K562 (cell line): Measurements from ENCODE around the gene BTN3A1. TPM values are rescaled to one million over a fixed set of nuclear protein-coding genes. Genes with fewer than 3 reads are reported as not detected.

Experiments used
- ATAC-seq: fragments of 200-7000 bp; cut with Tn5 transposase; 3 replicates; pipeline ENCODE4 v1.9.1; 2020; ENCODE audit warnings: moderate library complexity
- BruUV-seq: library from RNA; stranded (reverse); fragments of 400-500 nt; replicated peaks from 2 replicates; lab custom pipeline; 2021; lab: Mats Ljungman, UMichigan
- CTCF ChIA-PET: fragments of 300-600 bp; formaldehyde crosslinking; extraction: SDS; loops from one replicate; lab custom pipeline; 2021; ENCODE audit warnings: low intra/inter-chr PET ratio; lab: Yijun Ruan, JAX
- POLR2A ChIA-PET: fragments of 300-600, 350-650 bp; sonication (Branson Sonifier 250); formaldehyde crosslinking; extraction: SDS; loops from one replicate; lab custom pipeline; 2021; ENCODE audit warnings: antibody characterized with exemption, inconsistent platforms; lab: Yijun Ruan, JAX
- DNase-seq, 4 experiments: peaks; one replicate each; pipeline versions ENCODE4 v3.0.0 to v3.0.0-alpha.2; 2011 to 2018; ENCODE audit warnings: low spot score in 3 of 4, mixed read lengths in 3 of 4; ENCODE audit errors: extremely low read depth in 1 of 4
- FAIRE-seq: peaks from 2 replicates; lab custom pipeline; 2011; peaks lifted over from hg19 to GRCh38; lab: Jason Lieb, UNC
- H2AFZ ChIP-seq: 2 replicates; pipeline ENCODE4 v1.6.0; 2011; ENCODE audit warnings: low read depth, low read length, control low read depth, inconsistent platforms
- H3K27ac ChIP-seq: fragments of 200-600 bp; 3 replicates; pipeline ENCODE4 v1.8.0; 2011; ENCODE audit warnings: low read depth, mild to moderate bottlenecking, control low read depth, inconsistent platforms, low read length, moderate library complexity, mixed read lengths; ENCODE audit errors: extremely low read depth
- H3K27me3 ChIP-seq, 2 experiments: fragments of 300-600 bp in 1 of 2; 2 replicates in 1 of 2; 3 replicates in 1 of 2; pipeline versions ENCODE4 v1.6.0 to v1.8.0; 2011; ENCODE audit warnings: inconsistent platforms in 2 of 2, low read length in 2 of 2, mild to moderate bottlenecking in 1 of 2, mixed read lengths in 1 of 2, moderate library complexity in 1 of 2; ENCODE audit not compliant: control insufficient read depth in 2 of 2, insufficient read depth in 2 of 2
- H3K36me3 ChIP-seq: fragments of 300-600 bp; 3 replicates; pipeline ENCODE4 v1.8.0; 2011; ENCODE audit warnings: mild to moderate bottlenecking, low read length, inconsistent platforms; ENCODE audit not compliant: control insufficient read depth, insufficient read depth
- H3K4me1 ChIP-seq, 2 experiments: fragments of 200-600 bp in 1 of 2; replicated peaks in 1 of 2; 2 replicates in 1 of 2; 3 replicates in 1 of 2; pipeline versions ENCODE4 v1.5.1 to v1.8.0; 2011; ENCODE audit warnings: inconsistent platforms in 2 of 2, low read length in 2 of 2, mild to moderate bottlenecking in 1 of 2, mixed read lengths in 1 of 2, moderate library complexity in 1 of 2; ENCODE audit not compliant: control insufficient read depth in 2 of 2, insufficient read depth in 2 of 2
- H3K4me2 ChIP-seq: 2 replicates; pipeline ENCODE4 v1.6.1; 2011; ENCODE audit warnings: low read length, control low read depth, inconsistent platforms, mixed read lengths; ENCODE audit not compliant: insufficient read depth
- H3K4me3 ChIP-seq: fragments of 200-600 bp; sonication (generic), shearing (Covaris generic); 2 replicates; pipeline ENCODE4 v1.5.1; 2016; ENCODE audit warnings: control low read depth, inconsistent platforms
- H3K79me2 ChIP-seq: fragments of 200-600 bp; 3 replicates; pipeline ENCODE4 v1.8.0; 2011; ENCODE audit warnings: low read length, inconsistent platforms; ENCODE audit not compliant: control insufficient read depth, insufficient read depth
- H3K9ac ChIP-seq, 2 experiments: 2 replicates each; pipeline versions ENCODE4 v1.6.0 to v1.6.1; 2011; ENCODE audit warnings: low read depth in 2 of 2, low read length in 2 of 2, control low read depth in 1 of 2, inconsistent platforms in 1 of 2, mild to moderate bottlenecking in 1 of 2, mixed read lengths in 1 of 2; ENCODE audit not compliant: insufficient read depth in 1 of 2
- H3K9me1 ChIP-seq: one replicate; pipeline ENCODE4 v1.6.0; 2011; ENCODE audit warnings: inconsistent platforms, mild to moderate bottlenecking, low read length, moderate library complexity; ENCODE audit not compliant: control insufficient read depth, insufficient read depth
- H3K9me3 ChIP-seq: replicated peaks from 2 replicates; pipeline ENCODE4 v1.5.1; 2011; ENCODE audit warnings: low read depth, low read length, inconsistent platforms; ENCODE audit not compliant: control insufficient read depth, insufficient read depth
- H4K20me1 ChIP-seq: replicated peaks from 2 replicates; pipeline ENCODE4 v1.6.1; 2011; ENCODE audit warnings: low read length, inconsistent platforms, mixed read lengths; ENCODE audit not compliant: control insufficient read depth, insufficient read depth
- EHMT2 ChIP-seq: fragments of 450-650 bp; IDR thresholded peaks from 2 replicates; pipeline ENCODE4 v1.6.1; 2018; ENCODE audit warnings: antibody characterized with exemption
- ETV6 ChIP-seq, 3 experiments: fragments of 150-350 bp in 1 of 3; sonication (generic) in 1 of 3; formaldehyde crosslinking in 1 of 3; IDR thresholded peaks; 2 replicates each; pipeline versions ENCODE4 v1.6.1 to v1.8.0; 2014 to 2022; ENCODE audit warnings: borderline replicate concordance in 2 of 3, low read depth in 2 of 3, antibody characterized with exemption in 1 of 3, low read length in 1 of 3, mild to moderate bottlenecking in 1 of 3, missing genetic modification reagents in 1 of 3
- PPARD ChIP-seq: fragments of 250-450 bp; sonication (Bioruptor Pico); IDR thresholded peaks from 2 replicates; pipeline ENCODE4 v1.8.0; 2022; ENCODE audit warnings: inconsistent platforms, mild to moderate bottlenecking, moderate library complexity
- SAFB ChIP-seq: fragments of 200-400 bp; formaldehyde crosslinking; IDR thresholded peaks from 2 replicates; pipeline ENCODE4 v1.6.1; 2017; ENCODE audit warnings: low read depth, low read length, borderline replicate concordance
- SIN3A ChIP-seq, 2 experiments: fragments of 150-350 bp in 1 of 2; IDR thresholded peaks; 2 replicates each; pipeline ENCODE4 v1.6.1; 2011 to 2016; ENCODE audit warnings: borderline replicate concordance in 2 of 2, low read depth in 2 of 2, low read length in 2 of 2, mild to moderate bottlenecking in 2 of 2, moderate library complexity in 2 of 2; ENCODE audit not compliant: control insufficient read depth in 1 of 2
- SREBF2 ChIP-seq: sonication (generic); formaldehyde crosslinking; IDR thresholded peaks from 2 replicates; pipeline ENCODE4 v1.4.0; 2020; ENCODE audit warnings: mild to moderate bottlenecking, missing genetic modification reagents
- ZNF124 ChIP-seq: sonication (generic); formaldehyde crosslinking; IDR thresholded peaks from 2 replicates; pipeline ENCODE4 v1.8.1; 2022; ENCODE audit warnings: missing genetic modification reagents
- ZNF146 ChIP-seq: IDR thresholded peaks from one replicate; pipeline ENCODE4 v1.6.1; 2018; ENCODE audit warnings: missing compliant biosample characterization; ENCODE audit not compliant: unreplicated experiment
- ZNF507 ChIP-seq: conservative IDR thresholded peaks from 2 replicates; pipeline ENCODE4 v1.6.1; 2017; ENCODE audit warnings: missing genetic modification characterization, missing compliant biosample characterization
- ZNF699 ChIP-seq: fragments of 250-450 bp; sonication (Bioruptor Pico); IDR thresholded peaks from 2 replicates; pipeline ENCODE4 v1.8.0; 2021; ENCODE audit warnings: mild to moderate bottlenecking, moderate library complexity; ENCODE audit not compliant: insufficient replicate concordance
- WGBS: fragments of 100-300 bp; shearing (Covaris generic); methylation state at CpG from one replicate; pipeline ENCODE4 v1.1.6; 2016; ENCODE audit warnings: low coverage, mixed read lengths; ENCODE audit not compliant: insufficient coverage; ENCODE audit errors: missing lambda C conversion rate; 5-methylcytosine and 5-hydroxymethylcytosine counted together
- in situ Hi-C: fragments of 300-500 bp; cut with MboI; formaldehyde crosslinking; loops from 4 replicates; pipeline ENCODE4 v1.15.0; 2018; ENCODE audit warnings: inconsistent platforms, mixed read lengths
- intact Hi-C: fragments of 100-400 bp; cut with micrococcal nuclease; formaldehyde crosslinking; loops from 2 replicates; pipeline ENCODE4 v1.14.2; 2022
- polyA plus RNA-seq, 8 experiments: library from polyadenylated mRNA; depleted of rRNA in 4 of 8; stranded (reverse) in 5 of 8; unstranded in 3 of 8; fragments of >200 nt; fragmentation: Nextera tagmentation in 2 of 8; fragmentation: Illumina TruSeq in 1 of 8; extraction: Ambion mirVana in 2 of 8; extraction: Trizol in 1 of 8; gene quantifications; 2 replicates each; pipeline versions ENCODE4 v1.2.1 to v1.2.3, GENCODE V29; 2011 to 2014; ENCODE audit warnings: inconsistent platforms in 1 of 8, missing spikeins in 1 of 8
- total RNA-seq, 7 experiments: library from RNA; depleted of rRNA in 6 of 7; stranded (reverse); fragments of >200 nt in 6 of 7; fragmentation: Illumina TruSeq in 2 of 7; extraction: Trizol in 2 of 7; gene quantifications; 2 replicates each; pipeline versions ENCODE4 v1.2.1 to v1.2.3, GENCODE V29; 2011 to 2021; ENCODE audit warnings: low replicate concordance in 1 of 7

The BTN3A1 gene
- total and polyA plus RNA-seq, 9 of the 15 experiments (the other 6 are each of a cell fraction or from before 2014, with no cell fraction given), result 0.84 to 8.5 (median 3.9) TPM

DNA sequence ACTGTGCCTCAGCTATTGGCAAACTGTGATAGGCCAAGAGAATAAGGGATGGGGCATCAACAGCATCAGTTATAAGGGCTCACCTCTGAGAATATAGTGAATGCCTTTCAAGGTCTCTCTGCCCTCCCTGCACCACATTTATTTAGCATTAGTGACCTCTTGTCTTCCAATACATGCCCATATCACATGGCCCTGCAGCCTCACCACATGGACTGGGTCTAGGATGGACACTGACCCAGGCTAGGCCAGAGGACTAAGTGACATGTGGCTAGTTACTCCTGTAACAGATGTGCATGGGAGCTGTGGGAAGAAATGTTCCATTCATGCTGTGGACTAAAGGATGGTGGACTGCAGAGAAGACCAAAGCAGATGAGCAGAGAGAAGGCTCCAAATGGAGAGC is 22.3 kb upstream of the BTN3A1 start (continued):
- TF ChIP-seq SREBF2 (CRISPR knock-in tag), result no peak
- TF ChIP-seq ZNF146 (CRISPR knock-in tag), result no peak

DNA sequence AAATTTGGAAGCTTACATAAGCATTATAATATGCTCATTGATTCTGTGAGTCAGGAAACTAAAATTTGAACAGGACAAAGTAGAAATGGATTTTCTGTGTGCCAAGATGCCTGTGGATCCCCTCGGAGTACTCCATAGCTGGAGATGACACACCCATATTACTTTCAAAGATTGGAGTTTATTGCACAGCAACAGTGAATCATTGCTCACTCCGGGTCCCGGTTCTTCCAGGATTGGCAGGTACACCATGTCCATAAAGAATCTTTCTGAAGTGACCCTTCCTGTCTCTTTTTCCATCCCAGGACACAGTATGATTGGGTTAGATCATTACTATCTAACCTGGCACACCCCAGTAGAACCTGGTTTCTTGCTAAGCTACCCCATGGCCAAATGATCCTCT is 21.8 kb upstream of the BTN3A1 start:
- in situ Hi-C loops, result no loop called here
- no peaks in the 10 kb centered on the region for H3K27me3 ChIP-seq
- WGBS, result 53% methylated on average over 3 of the region's 3 CpGs
- no peaks in the 10 kb centered on the region for H3K36me3 ChIP-seq
- H3K9ac ChIP-seq, result no peak overlapping the region
- DNase-seq (no peak), FAIRE-seq (no peak), ATAC-seq (no peak)
- no TSS peak for BruUV-seq
- intact Hi-C loops, result no loop called here
- H3K4me2 ChIP-seq, result no peak overlapping the region
- H3K4me3 ChIP-seq, result no peak overlapping the region
- H3K9me3 ChIP-seq, result no peaks in the 10 kb centered on the region
- H3K27ac ChIP-seq, result no peak overlapping the region
- ChIA-PET POLR2A (interaction anchor here (0.7 to 1.5 kb wide), 4 partner anchors 9 to 97 kb away, joined by 3 to 4 read pairs (median 3); no protein-coding TSS in a partner anchor), CTCF (no interaction called here)
- TF ChIP-seq EHMT2 (no peak), ZNF699 (CRISPR knock-in tag) (no peak), SIN3A (IDR thresholded peaks at IDR 0.05; ENCODE audit: borderline replicate concordance in 2 of 2, control insufficient read depth in 1 of 2, low read depth in 2 of 2, low read length in 2 of 2) (no peak), ETV6 (IDR thresholded peaks at IDR 0.05; ENCODE audit: borderline replicate concordance in 1 of 2, low read depth in 2 of 2, low read length in 1 of 2) (no peak), ETV6 (CRISPR knock-in tag; IDR thresholded peaks at IDR 0.05; ENCODE audit: borderline replicate concordance) (no peak), SAFB (no peak), PPARD (CRISPR knock-in tag) (no peak), ZNF124 (CRISPR knock-in tag) (no peak), ZNF507 (tag) (no peak)
- no peak overlapping the region for H2AFZ ChIP-seq
- peaks cover 6% of the 10 kb centered on the region for H3K79me2 ChIP-seq
- peaks cover 3% of the 10 kb centered on the region for H3K9me1 ChIP-seq
- peaks cover 13 to 32% of the 10 kb centered on the region in 2 experiments for H3K4me1 ChIP-seq
- H4K20me1 ChIP-seq, result no peaks in the 10 kb centered on the region; the same call in 1 of the 2 replicates
